Neural cell (in vitro differentiated cells): Measurements from ENCODE around the gene SPDEF. TPM values are rescaled to one million over a fixed set of nuclear protein-coding genes. Genes with fewer than 3 reads are reported as not detected.

Experiments
- H2AFZ ChIP-seq: fragments of 200-600, 300-800 bp; sonication (generic), shearing (Covaris generic); 2 replicates; pipeline ENCODE4 v1.6.0; 2014; ENCODE audit warnings: low read depth, mild to moderate bottlenecking, antibody characterized with exemption, low read length, moderate library complexity
- H3F3A ChIP-seq: fragments of 200-600 bp; shearing (Covaris generic); 2 replicates; pipeline ENCODE4 v1.6.1; 2016; ENCODE audit warnings: mild to moderate bottlenecking, moderate library complexity, mixed read lengths, antibody characterized with exemption, low read length; ENCODE audit not compliant: insufficient read depth, poor library complexity, severe bottlenecking
- H3K27ac ChIP-seq: fragments of 200-600, 300-800 bp; sonication (generic), shearing (Covaris generic); 2 replicates; pipeline ENCODE4 v1.5.1; 2014; ENCODE audit warnings: mild to moderate bottlenecking, low read length, moderate library complexity
- H3K27me3 ChIP-seq: fragments of 300-800, 200-600 bp; sonication (generic), shearing (Covaris generic); 2 replicates; pipeline ENCODE4 v1.6.0; 2014; ENCODE audit warnings: mild to moderate bottlenecking, low read depth, low read length, moderate library complexity; ENCODE audit not compliant: insufficient read depth
- H3K36me3 ChIP-seq: fragments of 300-800, 200-600 bp; sonication (generic), shearing (Covaris generic); 2 replicates; pipeline ENCODE4 v1.5.1; 2014; ENCODE audit warnings: mild to moderate bottlenecking, antibody characterized with exemption, low read length, moderate library complexity; ENCODE audit not compliant: insufficient read depth
- H3K4me2 ChIP-seq: fragments of 300-800, 200-600 bp; sonication (generic), shearing (Covaris generic); 2 replicates; pipeline ENCODE4 v1.6.0; 2014; ENCODE audit warnings: mild to moderate bottlenecking, low read length
- H3K4me3 ChIP-seq: fragments of 300-800, 200-600 bp; sonication (generic), shearing (Covaris generic); 2 replicates; pipeline ENCODE4 v1.5.1; 2014; ENCODE audit warnings: mild to moderate bottlenecking, low read length, moderate library complexity
- H3K79me2 ChIP-seq: fragments of 200-600 bp; shearing (Covaris generic); replicated peaks from 2 replicates; pipeline ENCODE4 v1.6.0; 2014; ENCODE audit warnings: mild to moderate bottlenecking, low read length, moderate library complexity; ENCODE audit not compliant: insufficient read depth
- H3K9ac ChIP-seq: fragments of 300-800, 200-600 bp; sonication (generic), shearing (Covaris generic); 2 replicates; pipeline ENCODE4 v1.6.1; 2016; ENCODE audit warnings: mild to moderate bottlenecking, low read length, mixed read lengths
- H3K9me2 ChIP-seq: fragments of 200-600 bp; shearing (Covaris generic); 2 replicates; pipeline ENCODE4 v1.6.1; 2016; ENCODE audit warnings: mild to moderate bottlenecking, low read length, mixed read lengths; ENCODE audit not compliant: insufficient read depth
- H3K9me3 ChIP-seq: fragments of 200-600, 300-800 bp; sonication (generic), shearing (Covaris generic); 2 replicates; pipeline ENCODE4 v1.6.1; 2016; ENCODE audit warnings: mild to moderate bottlenecking, mixed run types, low read length, moderate library complexity, mixed read lengths
- H4K20me1 ChIP-seq: fragments of 200-600 bp; shearing (Covaris generic); 2 replicates; pipeline ENCODE4 v1.6.1; 2016; ENCODE audit warnings: mild to moderate bottlenecking, mixed run types; ENCODE audit not compliant: insufficient read depth
- EP300 ChIP-seq: fragments of 450-650 bp; conservative IDR thresholded peaks from 2 replicates; pipeline ENCODE4 v1.6.1; 2014; ENCODE audit warnings: antibody characterized with exemption, mild to moderate bottlenecking, moderate library complexity; ENCODE audit not compliant: poor library complexity, severe bottlenecking
- EZH2 ChIP-seq: fragments of 200-600, 300-800 bp; shearing (Covaris generic), sonication (generic); IDR thresholded peaks from 2 replicates; pipeline ENCODE4 v1.6.1; 2014; ENCODE audit warnings: antibody characterized with exemption, low read length, borderline replicate concordance, mild to moderate bottlenecking; ENCODE audit not compliant: insufficient read depth, poor library complexity, severe bottlenecking
- MXI1 ChIP-seq: fragments of 450-650 bp; conservative IDR thresholded peaks from 2 replicates; pipeline ENCODE4 v1.6.1; 2014; ENCODE audit warnings: antibody characterized with exemption, mild to moderate bottlenecking; ENCODE audit not compliant: poor library complexity, severe bottlenecking
- POLR2AphosphoS5 ChIP-seq: IDR thresholded peaks from 2 replicates; pipeline ENCODE4 v1.6.1; 2012
- RAD21 ChIP-seq: fragments of 450-650 bp; conservative IDR thresholded peaks from 2 replicates; pipeline ENCODE4 v1.6.1; 2014; ENCODE audit warnings: antibody characterized with exemption, mild to moderate bottlenecking, moderate library complexity
- REST ChIP-seq: IDR thresholded peaks from 2 replicates; pipeline ENCODE4 v1.6.1; 2012; ENCODE audit warnings: borderline replicate concordance
- SMC3 ChIP-seq: fragments of 450-650 bp; conservative IDR thresholded peaks from 2 replicates; pipeline ENCODE4 v1.6.1; 2014; ENCODE audit warnings: antibody characterized with exemption, mild to moderate bottlenecking, moderate library complexity; ENCODE audit not compliant: poor library complexity
- TAF1 ChIP-seq: IDR thresholded peaks from 2 replicates; pipeline ENCODE4 v1.6.1; 2012; ENCODE audit warnings: low read depth
- polyA plus RNA-seq: library from polyadenylated mRNA; depleted of rRNA; stranded (reverse); fragments of >200 nt; gene quantifications from 2 replicates; pipeline ENCODE4 v1.2.3, GENCODE V29; 2014
- TF ChIP-seq, protein P1 (sequence below): fragments of 450-650 bp; IDR thresholded peaks from 2 replicates; pipeline ENCODE4 v1.5.1; 2014; ENCODE audit warnings: antibody characterized with exemption, mild to moderate bottlenecking, moderate library complexity; ENCODE audit not compliant: poor library complexity, severe bottlenecking

The SPDEF gene
- polyA plus RNA-seq, 1 donor from 2014 or later, result 0.36 TPM

DNA sequence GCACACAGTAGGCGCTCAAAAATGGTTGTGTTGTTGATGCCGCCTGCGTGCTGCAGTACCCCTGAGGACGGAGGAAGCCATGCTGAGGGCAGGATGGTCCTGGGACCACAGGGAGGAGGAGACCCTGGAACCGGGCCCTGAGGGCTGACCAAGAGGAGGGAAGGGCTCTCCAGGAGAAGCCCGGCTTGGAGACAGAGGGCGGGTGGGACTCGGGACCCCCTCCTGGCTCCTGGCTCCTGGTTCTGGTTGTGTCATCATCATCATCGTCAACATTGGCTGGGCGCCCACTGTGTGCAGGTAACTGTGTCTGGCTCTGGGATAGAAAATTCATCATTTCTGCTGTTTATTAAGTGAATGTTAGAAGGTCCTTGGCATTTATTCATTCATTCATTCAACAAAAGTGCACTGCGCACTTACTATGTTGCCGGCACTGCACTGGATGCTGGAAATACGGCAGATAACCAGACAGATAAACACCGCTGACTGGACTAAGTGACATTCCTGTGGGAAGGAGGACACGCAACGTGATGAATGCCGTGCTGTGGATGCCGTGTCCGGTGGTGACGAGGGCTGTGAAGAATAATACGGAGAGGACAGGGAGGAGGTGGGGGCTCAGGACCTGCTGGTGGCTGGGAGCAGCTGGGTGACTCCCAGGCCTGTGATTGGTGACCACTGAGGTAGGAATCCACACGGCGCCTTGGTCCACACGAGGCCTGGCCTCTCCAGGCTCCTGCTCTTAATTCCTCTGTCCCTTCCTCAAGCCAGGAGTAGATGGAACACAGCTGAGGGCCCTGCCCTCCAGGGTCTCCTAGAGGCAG lies 35.3 kb downstream of the SPDEF start:
- no peaks in the 10 kb centered on the region for H3K79me2 ChIP-seq

GRCh38 chr6:34519971-34520644 lies 36.0 kb downstream of the SPDEF start:
- no peak for TF ChIP-seq TAF1
- TF ChIP-seq, protein P1, sequence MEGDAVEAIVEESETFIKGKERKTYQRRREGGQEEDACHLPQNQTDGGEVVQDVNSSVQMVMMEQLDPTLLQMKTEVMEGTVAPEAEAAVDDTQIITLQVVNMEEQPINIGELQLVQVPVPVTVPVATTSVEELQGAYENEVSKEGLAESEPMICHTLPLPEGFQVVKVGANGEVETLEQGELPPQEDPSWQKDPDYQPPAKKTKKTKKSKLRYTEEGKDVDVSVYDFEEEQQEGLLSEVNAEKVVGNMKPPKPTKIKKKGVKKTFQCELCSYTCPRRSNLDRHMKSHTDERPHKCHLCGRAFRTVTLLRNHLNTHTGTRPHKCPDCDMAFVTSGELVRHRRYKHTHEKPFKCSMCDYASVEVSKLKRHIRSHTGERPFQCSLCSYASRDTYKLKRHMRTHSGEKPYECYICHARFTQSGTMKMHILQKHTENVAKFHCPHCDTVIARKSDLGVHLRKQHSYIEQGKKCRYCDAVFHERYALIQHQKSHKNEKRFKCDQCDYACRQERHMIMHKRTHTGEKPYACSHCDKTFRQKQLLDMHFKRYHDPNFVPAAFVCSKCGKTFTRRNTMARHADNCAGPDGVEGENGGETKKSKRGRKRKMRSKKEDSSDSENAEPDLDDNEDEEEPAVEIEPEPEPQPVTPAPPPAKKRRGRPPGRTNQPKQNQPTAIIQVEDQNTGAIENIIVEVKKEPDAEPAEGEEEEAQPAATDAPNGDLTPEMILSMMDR, result no peak
- no peak for TF ChIP-seq EZH2
- no peak for TF ChIP-seq RAD21
- no peak for TF ChIP-seq MXI1
- no peak for TF ChIP-seq REST
- no peak for TF ChIP-seq POLR2AphosphoS5
- no peak for TF ChIP-seq SMC3
- TF ChIP-seq EP300, result no peak
- H3K27me3 ChIP-seq, result no peaks in the 10 kb centered on the region
- no peaks in the 10 kb centered on the region for H3K9me2 ChIP-seq
- H3K4me2 ChIP-seq, result no peak overlapping the region
- H2AFZ ChIP-seq, result no peak overlapping the region
- H3K4me3 ChIP-seq, result no peak overlapping the region
- H3F3A ChIP-seq, result no peaks in the 10 kb centered on the region
- H3K27ac ChIP-seq, result no peak overlapping the region
- no peaks in the 10 kb centered on the region for H3K9me3 ChIP-seq
- no peaks in the 10 kb centered on the region for H3K79me2 ChIP-seq
- H4K20me1 ChIP-seq, result no peaks in the 10 kb centered on the region
- H3K9ac ChIP-seq, result no peak overlapping the region
- H3K36me3 ChIP-seq, result no peaks in the 10 kb centered on the region

More for the DNA sequence above, 35.3 kb downstream of the SPDEF start:
- Histone ChIP-seq H3K36me3 (no peaks in the 10 kb centered on the region), H3K4me2 (no peak overlapping the region), H3K4me3 (no peak overlapping the region), H3F3A (no peaks in the 10 kb centered on the region), H3K27ac (no peak overlapping the region), H4K20me1 (no peaks in the 10 kb centered on the region), H2AFZ (no peak overlapping the region), H3K9me2 (no peaks in the 10 kb centered on the region), H3K9me3 (no peaks in the 10 kb centered on the region), H3K27me3 (no peaks in the 10 kb centered on the region), H3K9ac (no peak overlapping the region)
- TF ChIP-seq MXI1 (no peak), SMC3 (no peak)
